Common myeloid progenitor, CD34-positive (primary cell): ENCODE measurements around the gene FKBP14.

Source experiments
- CTCF ChIA-PET: fragments of 350-600 bp; sonication (Branson Sonifier 250); formaldehyde crosslinking; loops from one replicate; lab custom pipeline; 2021; ENCODE audit warnings: antibody characterized with exemption; lab: Charles Lee
- POLR2A ChIA-PET: fragments of 350-600 bp; sonication (Branson Sonifier 250); formaldehyde crosslinking; loops from one replicate; lab custom pipeline; 2021; ENCODE audit warnings: antibody characterized with exemption; lab: Charles Lee
- DNase-seq, 3 donors: peaks; one replicate each; pipeline versions ENCODE4 v3.0.0 to v3.0.0-alpha.2; 2013
- H3K27ac ChIP-seq, 2 experiments: 1 replicate in 1 of 2; 2 replicates in 1 of 2; pipeline ENCODE4 v1.7.0; 2013; ENCODE audit warnings: inconsistent platforms in 2 of 2, low read length in 2 of 2, mild to moderate bottlenecking in 2 of 2, low read depth in 1 of 2, moderate library complexity in 1 of 2; ENCODE audit not compliant: severe bottlenecking in 2 of 2, insufficient read depth in 1 of 2, poor library complexity in 1 of 2
- H3K27me3 ChIP-seq, 5 experiments: replicated peaks in 2 of 5; 1 replicate in 3 of 5; 2 replicates in 2 of 5; pipeline versions ENCODE4 v1.6.1 to v1.7.0; 2013; ENCODE audit warnings: low read length in 4 of 5, mild to moderate bottlenecking in 2 of 5, moderate library complexity in 2 of 5, inconsistent platforms in 1 of 5; ENCODE audit not compliant: insufficient read depth in 5 of 5, control insufficient read depth in 4 of 5
- H3K36me3 ChIP-seq, 4 experiments: 1 replicate in 2 of 4; 2 replicates in 2 of 4; pipeline versions ENCODE4 v1.6.1 to v1.7.0; 2013; ENCODE audit warnings: low read length in 3 of 4, control low read depth in 1 of 4, mild to moderate bottlenecking in 1 of 4; ENCODE audit not compliant: control insufficient read depth in 4 of 4, insufficient read depth in 4 of 4
- H3K4me1 ChIP-seq, 4 experiments: 1 replicate in 3 of 4; 2 replicates in 1 of 4; pipeline versions ENCODE4 v1.6.1 to v1.7.1; 2013; ENCODE audit warnings: low read length in 3 of 4, mild to moderate bottlenecking in 3 of 4, control low read depth in 1 of 4, inconsistent platforms in 1 of 4, moderate library complexity in 1 of 4; ENCODE audit not compliant: control insufficient read depth in 4 of 4, insufficient read depth in 4 of 4; ENCODE audit errors: control extremely low read depth in 1 of 4
- H3K4me3 ChIP-seq, 7 experiments: 1 replicate in 4 of 7; 2 replicates in 3 of 7; pipeline versions ENCODE4 v1.5.1 to v1.7.0; 2013; ENCODE audit warnings: mild to moderate bottlenecking in 7 of 7, low read length in 6 of 7, moderate library complexity in 6 of 7, inconsistent platforms in 2 of 7, low read depth in 2 of 7, control low read depth in 1 of 7; ENCODE audit not compliant: insufficient read depth in 4 of 7, control insufficient read depth in 1 of 7; ENCODE audit errors: extremely low read depth in 1 of 7
- H3K9me3 ChIP-seq, 5 experiments: 1 replicate in 4 of 5; 2 replicates in 1 of 5; pipeline versions ENCODE4 v1.6.1 to v1.7.1; 2013; ENCODE audit warnings: low read length in 4 of 5, mild to moderate bottlenecking in 2 of 5, inconsistent platforms in 1 of 5, low read depth in 1 of 5, moderate library complexity in 1 of 5; ENCODE audit not compliant: control insufficient read depth in 4 of 5, insufficient read depth in 2 of 5; ENCODE audit errors: control extremely low read depth in 1 of 5
- WGBS: methylation state at CpG from one replicate; pipeline ENCODE4 v1.1.5; 2013; ENCODE audit not compliant: insufficient coverage; 5-methylcytosine and 5-hydroxymethylcytosine counted together

Gene FKBP14

GRCh38 chr7:29988424-29989256 lies 37.9 kb downstream of the FKBP14 start:
- Histone ChIP-seq H3K4me3 (peak overlapping the region; percentile 84 to 99 (median 88)), H3K9me3 (peaks cover 0 to 10% (median 7%) of the 10 kb centered on the region in 5 experiments), H3K4me1 (peaks cover 10 to 42% (median 34%) of the 10 kb centered on the region in 4 experiments), H3K27ac (peak overlapping the region; percentile 58 to 73), H3K27me3 (no peaks in the 10 kb centered on the region), H3K36me3 (no peaks in the 10 kb centered on the region)
- ChIA-PET CTCF (interaction anchor here (0.8 to 1.3 kb wide), 4 partner anchors 16 to 66 kb away, joined by 3 to 4 read pairs (median 3); partner anchors contain the start of gene PLEKHA8), POLR2A (no interaction called here)
- WGBS, result 0% methylated on average over 66 of the region's 75 CpGs
- DNase-seq, result peak; percentile 79 to 87 (median 83)

GRCh38 chr7:29987811-29988317 lies 38.6 kb downstream of the FKBP14 start:
- 20% methylated on average over 3 of the region's 8 CpGs for WGBS
- peak in 1 of 3 donors; percentile 43 for DNase-seq
- Histone ChIP-seq H3K4me3 (peak overlapping the region in 6 of 7 experiments; percentile 30 to 92 (median 88)), H3K27me3 (no peaks in the 10 kb centered on the region), H3K4me1 (peaks cover 10 to 42% (median 34%) of the 10 kb centered on the region in 4 experiments), H3K27ac (no peak overlapping the region), H3K9me3 (peaks cover 0 to 6% (median 0%) of the 10 kb centered on the region in 5 experiments), H3K36me3 (no peaks in the 10 kb centered on the region)
- ChIA-PET CTCF (interaction anchor here (0.8 to 1.3 kb wide), 3 partner anchors 15 to 66 kb away, joined by 3 to 4 read pairs (median 3); partner anchors contain the start of gene PLEKHA8), POLR2A (no interaction called here)

GRCh38 chr7:29987083-29987482 lies 39.4 kb downstream of the FKBP14 start:
- ChIA-PET CTCF (interaction anchor here (0.9 to 1.3 kb wide), 3 partner anchors 19 to 65 kb away, joined by 3 to 4 read pairs (median 3); partner anchors contain the start of gene PLEKHA8), POLR2A (no interaction called here)
- Histone ChIP-seq H3K36me3 (no peaks in the 10 kb centered on the region), H3K27ac (no peak overlapping the region), H3K4me3 (peak overlapping the region in 2 of 7 experiments; percentile 88 to 92), H3K27me3 (no peaks in the 10 kb centered on the region), H3K9me3 (no peaks in the 10 kb centered on the region), H3K4me1 (peaks cover 10 to 42% (median 34%) of the 10 kb centered on the region in 4 experiments)
- 80% methylated on average over 2 of the region's 2 CpGs for WGBS
- peak in 1 of 3 donors; percentile 33 for DNase-seq

GRCh38 chr7:29980151-29980550 lies 46.4 kb downstream of the FKBP14 start:
- H3K27me3 ChIP-seq, result no peaks in the 10 kb centered on the region
- no peak overlapping the region for H3K27ac ChIP-seq
- ChIA-PET CTCF (interaction anchor here (0.9 kb wide), 1 partner anchor 24 kb away, joined by 3 read pairs; no protein-coding TSS in a partner anchor), POLR2A (no interaction called here)
- peaks cover 0 to 7% (median 1%) of the 10 kb centered on the region in 4 experiments for H3K36me3 ChIP-seq
- no peak for DNase-seq
- no peak overlapping the region for H3K4me3 ChIP-seq
- no peaks in the 10 kb centered on the region for H3K9me3 ChIP-seq
- peaks cover 0 to 23% (median 8%) of the 10 kb centered on the region in 4 experiments for H3K4me1 ChIP-seq

- WGBS, result 98% methylated on average over 4 of the region's 8 CpGs
- no peaks in the 10 kb centered on the region for H3K9me3 ChIP-seq
- CTCF ChIA-PET, result interaction anchor here (0.6 to 2.5 kb wide), 8 partner anchors 10 to 983 kb away, joined by 3 to 14 read pairs (median 3); no protein-coding TSS in a partner anchor
Observed at GRCh38 chr7:29977886-29978651, 48.4 kb downstream of the FKBP14 start.

GRCh38 chr7:29976673-29977415 lies 49.7 kb downstream of the FKBP14 start:
- no peaks in the 10 kb centered on the region for H3K9me3 ChIP-seq
- ChIA-PET POLR2A (interaction anchor here (1.0 kb wide), 1 partner anchor 50 kb away, joined by 4 read pairs; the partner anchor contains the start of gene FKBP14), CTCF (interaction anchor here (0.9 to 2.5 kb wide), 8 partner anchors 8 to 85 kb away, joined by 3 to 14 read pairs (median 3); no protein-coding TSS in a partner anchor)
- WGBS, result 100% methylated on average over 6 of the region's 6 CpGs
- peaks cover 0 to 12% (median 2%) of the 10 kb centered on the region in 4 experiments for H3K36me3 ChIP-seq
- no peak overlapping the region for H3K27ac ChIP-seq
- H3K4me1 ChIP-seq, result peaks cover 0 to 19% (median 5%) of the 10 kb centered on the region in 4 experiments
- no peaks in the 10 kb centered on the region for H3K27me3 ChIP-seq
- DNase-seq, result peak in 1 of 3 donors; percentile 14
- no peak overlapping the region for H3K4me3 ChIP-seq

More at GRCh38 chr7:29977886-29978651, 48.4 kb downstream of the FKBP14 start:
- Histone ChIP-seq H3K27me3 (no peaks in the 10 kb centered on the region), H3K36me3 (peaks cover 0 to 7% (median 1%) of the 10 kb centered on the region in 4 experiments), H3K4me3 (no peak overlapping the region), H3K4me1 (peaks cover 0 to 19% (median 5%) of the 10 kb centered on the region in 4 experiments), H3K27ac (no peak overlapping the region)
- POLR2A ChIA-PET, result interaction anchor here (0.9 kb wide), 1 partner anchor 21 kb away, joined by 3 read pairs; no protein-coding TSS in a partner anchor
- peak in 1 of 3 donors; percentile 18 for DNase-seq
